HG02885 (cell line): Measurements from ENCODE around the gene SUGP2.

Source experiments
- ATAC-seq: cut with Tn5 transposase; IDR thresholded peaks from one replicate; pipeline ENCODE4 v1.9.1; 2021; ENCODE audit warnings: mild to moderate bottlenecking; ENCODE audit not compliant: unreplicated experiment, poor library complexity

The SUGP2 gene

DNA sequence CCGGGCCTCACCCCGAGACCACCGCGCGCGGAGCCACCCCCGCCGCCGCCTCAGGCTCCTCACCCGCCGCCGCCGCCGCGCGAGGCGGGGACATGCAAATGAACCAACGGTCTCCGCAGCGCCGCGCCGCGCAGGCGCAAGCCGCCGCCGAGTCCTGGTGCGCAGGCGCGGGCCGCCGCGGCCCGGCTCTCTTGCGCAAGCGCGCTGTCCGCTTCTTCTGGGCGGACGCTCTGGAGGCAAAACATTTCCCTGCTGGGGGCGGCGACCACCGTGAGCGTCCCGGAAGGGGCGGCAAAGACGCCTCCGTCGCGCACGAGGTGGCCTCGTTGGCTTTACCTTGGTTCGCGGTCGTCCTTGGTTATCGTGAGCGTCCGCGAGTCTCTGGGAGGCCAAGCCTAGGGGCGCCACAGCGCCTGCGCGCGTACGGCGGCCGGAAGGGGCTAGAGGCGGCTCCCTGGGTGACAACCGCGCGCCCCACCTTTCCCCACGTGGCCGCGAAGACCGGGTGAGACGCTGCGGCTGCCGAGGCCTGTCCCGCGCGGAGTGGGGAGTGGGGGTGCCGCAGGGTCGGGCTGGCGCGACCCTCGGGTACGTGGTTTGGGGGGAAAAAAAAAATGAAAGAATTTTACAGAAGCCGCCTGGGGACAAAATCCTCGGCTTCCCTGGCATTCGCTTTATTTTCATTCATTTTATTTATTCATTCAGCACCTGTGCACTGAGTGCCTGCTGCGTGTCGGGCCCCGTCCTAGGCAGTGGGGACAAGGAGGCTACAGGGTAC is at the start of gene SUGP2, which contains the start of gene ARMC6:
Gene SUGP2 (minus strand): TSS at position 92 of the 778 bp plus-strand sequence. CDS start 2,446 bp downstream, outside the sequence.
Gene ARMC6 (plus strand): TSS at position 178 of the 778 bp plus-strand sequence. CDS start 607 bp downstream, outside the sequence.
- ATAC-seq = peak; percentile 79

DNA sequence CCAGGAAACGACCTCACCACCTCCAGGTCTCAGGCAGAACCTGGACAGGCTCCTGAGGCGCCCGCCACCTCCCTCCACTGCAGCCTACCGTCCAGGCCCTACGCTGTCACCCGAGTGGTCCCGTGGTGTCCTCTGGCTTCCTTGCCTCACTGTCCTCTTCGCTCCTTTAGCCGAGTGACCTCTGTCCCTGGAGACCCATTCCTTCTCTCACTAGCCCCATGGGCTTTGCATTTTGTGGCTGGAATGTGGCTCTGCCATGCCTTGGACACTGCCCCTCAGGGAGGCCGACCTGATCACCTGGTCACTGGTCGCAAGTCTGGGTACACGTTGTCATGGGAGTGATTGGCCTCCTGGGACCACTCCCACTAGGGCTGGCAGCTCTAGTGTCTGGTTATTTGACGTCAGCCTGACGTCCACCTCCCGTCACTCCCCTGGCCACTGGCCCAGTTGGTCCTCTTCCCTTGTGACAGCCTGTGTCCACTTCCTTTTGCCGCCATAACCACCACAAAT is 48.4 kb upstream of the SUGP2 start:
- no peak for ATAC-seq

DNA sequence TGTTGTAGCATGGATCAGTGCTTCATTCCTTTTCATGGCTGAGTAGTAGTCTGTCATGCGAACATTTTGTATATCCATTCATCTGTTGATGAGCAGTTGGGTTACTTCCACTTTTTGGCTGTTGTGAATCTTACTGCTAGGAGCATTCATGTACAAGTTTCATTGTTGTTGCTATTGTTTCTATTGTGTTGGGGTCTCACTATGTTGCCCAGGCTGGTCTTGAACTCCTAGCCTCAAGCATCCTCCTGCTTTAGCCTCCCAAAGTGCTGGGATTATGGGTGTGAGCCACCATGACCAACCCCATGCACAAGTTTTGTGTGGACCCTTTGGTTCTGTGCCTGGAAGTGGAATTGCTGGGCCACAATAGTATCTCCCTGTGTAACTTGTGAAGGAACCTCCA is 46.3 kb upstream of the SUGP2 start:
- ATAC-seq = no peak

- no peak for ATAC-seq
Observed at GRCh38 chr19:19078801-19079200, 45.5 kb upstream of the SUGP2 start.

DNA sequence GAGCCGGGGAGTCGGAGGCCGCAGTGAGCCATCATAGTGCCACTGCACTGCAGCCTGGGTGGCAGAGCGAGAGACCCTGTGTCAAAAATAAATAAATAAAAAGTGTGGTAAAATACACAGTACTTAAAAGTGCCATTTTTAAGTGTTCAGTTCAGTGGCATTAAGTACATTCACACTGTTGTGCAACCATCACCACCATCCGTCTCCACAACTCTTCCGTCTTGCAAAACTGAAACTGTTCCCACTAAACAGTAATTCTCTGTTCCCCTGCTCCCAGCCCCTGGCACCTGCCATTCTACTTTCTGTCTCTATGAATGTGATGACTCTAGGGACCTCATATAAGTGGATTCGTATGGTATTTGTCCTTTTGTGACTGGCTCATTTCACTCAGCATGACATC is 43.8 kb upstream of the SUGP2 start:
- ATAC-seq = no peak

DNA sequence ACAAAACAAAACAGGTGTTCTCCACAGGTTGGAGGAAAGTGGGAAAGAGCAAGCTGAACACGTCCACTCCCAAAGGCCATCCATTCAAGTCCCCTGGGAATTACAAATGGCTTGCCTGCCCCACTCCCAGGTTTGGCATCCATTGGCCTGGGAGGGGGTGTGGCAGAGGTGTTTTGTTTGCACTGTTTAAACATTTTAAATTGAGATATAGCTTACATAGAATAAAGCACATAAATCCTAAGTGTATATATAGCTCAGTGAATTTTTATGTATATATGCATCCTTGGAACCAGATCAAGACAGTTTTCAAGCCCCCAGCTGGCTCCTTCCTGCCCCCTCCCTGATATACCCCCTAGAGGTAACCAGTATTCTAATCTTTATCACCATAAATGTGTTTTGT is 43.2 kb upstream of the SUGP2 start:
- no peak for ATAC-seq

GRCh38 chr19:19075126-19075525 is 41.8 kb upstream of the SUGP2 start:
- no peak for ATAC-seq

- no peak for ATAC-seq
Observed at GRCh38 chr19:19074196-19074882, 41.0 kb upstream of the SUGP2 start.

- no peak for ATAC-seq
Observed at GRCh38 chr19:19071897-19072296, 38.6 kb upstream of the SUGP2 start.

DNA sequence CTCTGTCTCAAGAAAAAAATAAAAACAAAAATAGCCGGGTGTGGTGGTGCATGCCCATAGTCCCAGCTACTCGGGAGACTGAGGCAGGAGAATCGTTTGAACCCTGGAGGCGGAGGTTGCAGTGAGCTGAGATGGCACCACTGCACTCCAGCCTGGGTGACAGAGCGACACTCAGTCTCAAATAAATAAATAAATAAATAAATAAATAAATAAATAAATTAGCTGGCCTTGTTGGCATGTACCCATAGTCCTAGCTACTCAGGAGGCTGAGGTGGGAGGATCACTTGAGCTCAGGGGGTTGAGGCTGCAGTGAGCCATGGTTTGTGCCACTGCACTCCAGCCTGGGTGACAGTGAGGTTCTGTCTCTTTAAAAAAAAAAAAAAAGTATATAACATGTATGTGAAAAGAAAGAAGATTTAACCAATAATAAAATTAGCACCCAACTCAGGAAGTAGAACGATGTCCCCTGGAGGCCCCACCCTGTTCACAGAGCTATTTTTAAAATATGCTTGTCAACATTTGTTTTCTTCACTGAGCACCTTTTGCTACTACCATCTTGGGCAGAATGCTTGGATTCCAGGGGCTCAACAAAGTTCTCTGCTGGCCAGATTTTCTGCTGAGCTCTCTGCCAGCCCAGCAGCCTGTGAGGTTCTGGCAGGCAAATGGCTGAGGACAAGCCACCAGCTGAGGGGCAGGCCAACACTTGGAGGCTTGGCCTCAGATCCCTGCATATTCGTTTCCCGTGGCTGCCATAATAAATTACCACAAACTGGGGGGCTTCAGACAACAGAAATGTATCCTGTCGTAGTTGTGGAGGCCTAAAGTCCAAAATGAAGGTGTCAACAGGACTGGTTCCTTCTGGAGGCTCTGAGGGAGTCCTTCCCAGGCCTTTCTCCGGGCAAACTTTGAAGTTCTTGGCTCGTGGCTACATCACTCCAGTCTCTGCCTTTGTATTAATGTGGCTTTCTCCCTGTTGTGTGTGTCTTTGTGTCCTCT is 35.6 kb upstream of the SUGP2 start:
- ATAC-seq = no peak

- no peak for ATAC-seq
Observed at GRCh38 chr19:19067276-19068072, 34.2 kb upstream of the SUGP2 start.

DNA sequence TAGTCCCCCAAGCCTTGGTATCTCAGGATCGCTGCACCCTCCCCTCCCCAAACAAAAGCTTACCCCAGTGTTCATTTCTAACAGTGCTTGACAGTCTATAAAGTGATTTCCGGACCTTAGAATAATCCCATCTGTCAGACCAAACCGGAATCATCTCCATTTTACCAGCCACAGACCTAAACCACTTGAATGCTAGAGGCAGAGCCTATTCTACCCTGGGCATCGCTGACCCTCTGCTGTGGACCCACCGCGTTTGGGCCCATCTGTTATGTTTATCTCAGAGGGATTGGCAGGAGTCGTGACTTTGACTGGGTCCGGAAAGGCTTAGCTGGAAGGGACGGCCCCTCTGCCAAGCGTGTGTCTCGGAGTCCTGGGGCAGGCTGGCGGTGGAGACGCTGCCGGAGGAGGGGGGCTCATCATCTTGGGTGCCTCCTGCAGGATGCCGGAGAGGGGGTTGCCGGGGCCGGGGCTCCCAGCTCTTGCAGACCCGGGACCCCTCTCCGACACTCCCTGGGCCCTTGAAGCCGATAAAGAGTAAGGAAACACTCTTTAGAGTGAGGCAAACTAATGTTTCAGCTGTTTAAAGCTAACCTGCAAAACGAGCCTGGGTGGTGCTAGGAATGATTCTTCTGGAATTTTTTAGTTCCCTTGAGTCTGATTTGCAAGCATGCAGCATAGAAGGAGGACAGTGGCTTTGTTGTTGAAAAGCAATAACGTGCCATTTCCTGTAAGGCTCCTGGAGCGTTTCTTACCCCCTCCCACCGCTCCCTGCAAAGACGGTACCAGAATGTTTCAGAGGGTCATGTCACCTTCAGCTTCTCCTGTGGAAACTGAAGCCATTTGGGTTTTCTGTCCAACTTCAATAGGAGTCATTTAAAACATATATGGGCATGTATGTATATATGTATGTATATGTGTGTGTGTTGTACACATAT is 31.8 kb upstream of the SUGP2 start:
- no peak for ATAC-seq

DNA sequence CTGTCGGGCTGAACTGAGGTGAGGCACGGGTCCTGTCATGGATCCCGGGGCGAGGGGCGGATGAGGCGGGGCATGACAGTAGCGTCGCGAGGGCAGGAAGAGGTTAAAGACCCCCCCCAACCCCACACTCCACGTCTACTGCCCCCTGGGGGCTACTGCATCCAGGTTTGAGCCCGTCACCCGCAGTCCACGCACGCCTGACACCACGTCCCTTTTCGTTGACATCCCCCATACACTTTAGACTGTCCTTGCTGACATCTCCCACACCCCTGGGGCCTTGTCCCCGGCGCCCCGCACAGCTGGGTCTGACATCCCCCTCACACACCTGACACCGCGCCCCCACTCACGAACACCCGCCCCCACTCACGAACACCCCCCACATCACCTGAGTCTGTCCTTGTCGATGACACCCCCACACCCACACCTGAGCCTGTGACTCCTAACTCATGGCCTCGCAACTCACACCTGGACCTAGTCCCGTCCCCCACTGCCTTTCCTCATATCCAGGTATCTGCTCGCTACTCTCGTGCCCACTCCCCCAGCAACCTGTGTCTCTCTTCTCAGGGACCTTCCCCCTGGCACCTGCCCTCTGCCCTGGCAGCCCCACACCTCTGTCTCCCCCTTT is 30.9 kb upstream of the SUGP2 start:
- no peak for ATAC-seq

GRCh38 chr19:19063183-19064097 is 30.1 kb upstream of the SUGP2 start, which contains the start of gene SLC25A42:
Gene SLC25A42, plus strand, starts transcription at chr19:19063994. Its CDS starts 32,131 bp downstream, at chr19:19096125.
- peak; percentile 94 for ATAC-seq

GRCh38 chr19:19062454-19063182 is 29.3 kb upstream of the SUGP2 start:
- ATAC-seq = no peak

GRCh38 chr19:19061506-19061905 is 28.2 kb upstream of the SUGP2 start:
- ATAC-seq = no peak
